ENCODE data around the gene COL6A5. TPM values are rescaled to one million over a fixed set of nuclear protein-coding genes. Genes with fewer than 3 reads are reported as not detected.

Gene COL6A5
- total RNA-seq, 1 experiment from 2014 or later = not detected

- Histone ChIP-seq H4K20me1 (ENCODE audit: insufficient read depth) (no peaks in the 10 kb centered on the region), H3K36me3 (ENCODE audit: control insufficient read depth in 1 of 2, insufficient read depth in 2 of 2, low read length in 2 of 2) (no peaks in the 10 kb centered on the region), H3K9ac (ENCODE audit: low read length) (no peak overlapping the region), H3K9me2 (ENCODE audit: insufficient read depth) (no peaks in the 10 kb centered on the region), H3K9me3 (ENCODE audit: control insufficient read depth in 1 of 2, insufficient read depth in 1 of 2, low read depth in 1 of 2, low read length in 2 of 2) (no peaks in the 10 kb centered on the region), H3K27me3 (ENCODE audit: insufficient read depth, low read length) (peaks cover 77% of the 10 kb centered on the region), H3K4me2 (ENCODE audit: low read length) (no peak overlapping the region), H3K27ac (ENCODE audit: low read depth, low read length) (no peak overlapping the region), H3K4me1 (ENCODE audit: control insufficient read depth in 1 of 2, insufficient read depth in 2 of 2, low read length in 2 of 2) (no peaks in the 10 kb centered on the region), H3K4me3 (replicated peaks in 1 of 2; ENCODE audit: low read depth in 1 of 2, low read length in 2 of 2) (no peak overlapping the region), H2AFZ (ENCODE audit: low read depth, low read length, poor library complexity, severe bottlenecking) (no peak overlapping the region), H3K79me2 (ENCODE audit: insufficient read depth, low read length) (no peaks in the 10 kb centered on the region)
- CTCF ChIA-PET = no interaction called here
- POLR2A ChIA-PET = interaction anchor here (0.6 kb wide), 1 partner anchor 58 kb away, joined by 3 read pairs; no protein-coding TSS in a partner anchor
- RAD21 ChIA-PET (ENCODE audit: low non-redundant PET in 1 of 2, low total read pairs in 2 of 2, uncharacterized antibody in 2 of 2, unreplicated experiment in 2 of 2) = no interaction called here
- TF ChIP-seq, protein P1, sequence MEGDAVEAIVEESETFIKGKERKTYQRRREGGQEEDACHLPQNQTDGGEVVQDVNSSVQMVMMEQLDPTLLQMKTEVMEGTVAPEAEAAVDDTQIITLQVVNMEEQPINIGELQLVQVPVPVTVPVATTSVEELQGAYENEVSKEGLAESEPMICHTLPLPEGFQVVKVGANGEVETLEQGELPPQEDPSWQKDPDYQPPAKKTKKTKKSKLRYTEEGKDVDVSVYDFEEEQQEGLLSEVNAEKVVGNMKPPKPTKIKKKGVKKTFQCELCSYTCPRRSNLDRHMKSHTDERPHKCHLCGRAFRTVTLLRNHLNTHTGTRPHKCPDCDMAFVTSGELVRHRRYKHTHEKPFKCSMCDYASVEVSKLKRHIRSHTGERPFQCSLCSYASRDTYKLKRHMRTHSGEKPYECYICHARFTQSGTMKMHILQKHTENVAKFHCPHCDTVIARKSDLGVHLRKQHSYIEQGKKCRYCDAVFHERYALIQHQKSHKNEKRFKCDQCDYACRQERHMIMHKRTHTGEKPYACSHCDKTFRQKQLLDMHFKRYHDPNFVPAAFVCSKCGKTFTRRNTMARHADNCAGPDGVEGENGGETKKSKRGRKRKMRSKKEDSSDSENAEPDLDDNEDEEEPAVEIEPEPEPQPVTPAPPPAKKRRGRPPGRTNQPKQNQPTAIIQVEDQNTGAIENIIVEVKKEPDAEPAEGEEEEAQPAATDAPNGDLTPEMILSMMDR (IDR thresholded peaks at IDR 0.05 in 2 of 3, conservative IDR thresholded peaks at IDR 0.05 in 1 of 3; ENCODE audit: borderline replicate concordance in 1 of 3, insufficient read depth in 1 of 3, low read depth in 2 of 3, low read length in 2 of 3) = no peak
- TF ChIP-seq JUND (IDR thresholded peaks at IDR 0.05) = no peak
- TF ChIP-seq POLR2A (IDR thresholded peaks at IDR 0.05; ENCODE audit: borderline replicate concordance, extremely low read depth, insufficient read depth, insufficient read length) = no peak
- TF ChIP-seq SP1 (IDR thresholded peaks at IDR 0.05; ENCODE audit: low read depth) = no peak
- no peak for TF ChIP-seq SIN3A (IDR thresholded peaks at IDR 0.05; ENCODE audit: low read depth)
- no peak for TF ChIP-seq YY1 (IDR thresholded peaks at IDR 0.05; ENCODE audit: extremely low read depth, insufficient replicate concordance, low read depth, low read length)
- no peak for TF ChIP-seq EGR1 (IDR thresholded peaks at IDR 0.05; ENCODE audit: low read depth)
- no peak for TF ChIP-seq ZFX (IDR thresholded peaks at IDR 0.05)
- TF ChIP-seq EZH2phosphoT487 (IDR thresholded peaks at IDR 0.05; ENCODE audit: borderline replicate concordance) = no peak
- TF ChIP-seq RAD21 (IDR thresholded peaks at IDR 0.05; ENCODE audit: low read depth) = no peak
- TF ChIP-seq EZH2 (IDR thresholded peaks at IDR 0.05) = no peak
- TF ChIP-seq CEBPB (IDR thresholded peaks at IDR 0.05; ENCODE audit: low read depth) = no peak
- TF ChIP-seq ELF1 (IDR thresholded peaks at IDR 0.05; ENCODE audit: borderline replicate concordance, low read depth) = no peak
- no peak for ATAC-seq
- intact Hi-C loops (cut with micrococcal nuclease) = no loop called here
- DNase-seq (ENCODE audit: low read depth, low spot score) = no peak
- no TSS peak for BruUV-seq (replicated peaks)
Measured at GRCh38 chr3:130519754-130520153, 174.3 kb downstream of the COL6A5 start.
